HCT116 (cell line): ENCODE results near the gene STRA8. TPM values are rescaled to one million over a fixed set of nuclear protein-coding genes. Genes with fewer than 3 reads are reported as not detected.
A peak's percentile ranks its signal among the peaks of the same experiment; 100 is the strongest.

ENCODE experiments used
- ATAC-seq: fragments of 200-7000 bp; cut with Tn5 transposase; 2 replicates; pipeline ENCODE4 v1.9.1; 2020; ENCODE audit warnings: mild to moderate bottlenecking, moderate library complexity
- BruUV-seq: library from RNA; stranded (reverse); fragments of 400-500 nt; replicated peaks from 2 replicates; lab custom pipeline; 2021; lab: Mats Ljungman, UMichigan
- CTCF ChIA-PET: fragments of 300-600 bp; sonication (Branson Sonifier 250); formaldehyde crosslinking; loops from one replicate; lab custom pipeline; 2021; ENCODE audit warnings: antibody characterized with exemption; lab: Charles Lee
- POLR2A ChIA-PET: fragments of 300-600, 350-600 bp; sonication (Branson Sonifier 250); formaldehyde crosslinking; loops from one replicate; lab custom pipeline; 2021; ENCODE audit warnings: antibody characterized with exemption; lab: Charles Lee
- RAD21 ChIA-PET, 2 experiments: fragments of 300-600 bp; sonication (Branson Sonifier 250); formaldehyde crosslinking; loops; one replicate each; lab custom pipeline; 2023; ENCODE audit warnings: low total read pairs in 2 of 2; ENCODE audit not compliant: uncharacterized antibody in 2 of 2, unreplicated experiment in 2 of 2, low non-redundant PET in 1 of 2; lab: Charles Lee
- DNase-seq: peaks from one replicate; pipeline ENCODE4 v3.0.0-alpha.2; 2010; ENCODE audit warnings: low read depth, low spot score
- H2AFZ ChIP-seq: fragments of 200-600 bp; shearing (Covaris generic), sonication (generic); 2 replicates; pipeline ENCODE4 v1.6.1; 2017; ENCODE audit warnings: low read depth, mixed run types, mixed read lengths, antibody characterized with exemption, low read length; ENCODE audit not compliant: poor library complexity, severe bottlenecking
- H3K27ac ChIP-seq: 2 replicates; pipeline ENCODE4 v1.5.1; 2012; ENCODE audit warnings: low read depth, low read length
- H3K27me3 ChIP-seq: fragments of 200-600 bp; sonication (generic); 2 replicates; pipeline ENCODE4 v1.6.1; 2016; ENCODE audit warnings: mixed run types, low read length, mixed read lengths; ENCODE audit not compliant: insufficient read depth
- H3K36me3 ChIP-seq, 2 experiments: fragments of 200-500 bp in 1 of 2; fragments of 200-600 bp in 1 of 2; sonication (Bioruptor generic) in 1 of 2; sonication (generic) in 1 of 2; 2 replicates each; pipeline versions ENCODE4 v1.5.1 to v1.6.1; 2014 to 2016; ENCODE audit warnings: low read length in 2 of 2, inconsistent platforms in 1 of 2, mixed read lengths in 1 of 2, mixed run types in 1 of 2; ENCODE audit not compliant: insufficient read depth in 2 of 2, control insufficient read depth in 1 of 2
- H3K4me1 ChIP-seq, 2 experiments: fragments of 200-600 bp in 1 of 2; sonication (generic) in 1 of 2; 2 replicates each; pipeline versions ENCODE4 v1.5.1 to v1.6.1; 2012 to 2017; ENCODE audit warnings: low read length in 2 of 2, inconsistent platforms in 1 of 2, mild to moderate bottlenecking in 1 of 2, mixed read lengths in 1 of 2, mixed run types in 1 of 2, moderate library complexity in 1 of 2; ENCODE audit not compliant: insufficient read depth in 2 of 2, control insufficient read depth in 1 of 2
- H3K4me2 ChIP-seq: fragments of 200-600 bp; sonication (generic); 2 replicates; pipeline ENCODE4 v1.6.1; 2017; ENCODE audit warnings: mixed run types, low read length, mixed read lengths
- H3K4me3 ChIP-seq, 2 experiments: fragments of 200-600 bp in 1 of 2; sonication (generic) in 1 of 2; replicated peaks in 1 of 2; 2 replicates each; pipeline ENCODE4 v1.5.1; 2011 to 2016; ENCODE audit warnings: low read length in 2 of 2, control low read depth in 1 of 2, low read depth in 1 of 2, mild to moderate bottlenecking in 1 of 2, mixed read lengths in 1 of 2, mixed run types in 1 of 2
- H3K79me2 ChIP-seq: fragments of 200-600 bp; sonication (generic); 2 replicates; pipeline ENCODE4 v1.6.1; 2017; ENCODE audit warnings: mild to moderate bottlenecking, mixed run types, low read length, moderate library complexity, mixed read lengths; ENCODE audit not compliant: insufficient read depth
- H3K9ac ChIP-seq: fragments of 200-600 bp; sonication (generic); 2 replicates; pipeline ENCODE4 v1.6.1; 2016; ENCODE audit warnings: low read length, mixed read lengths
- H3K9me2 ChIP-seq: fragments of 200-600 bp; sonication (generic), shearing (Covaris generic); 2 replicates; pipeline ENCODE4 v1.6.1; 2017; ENCODE audit warnings: mixed run types, mild to moderate bottlenecking, moderate library complexity; ENCODE audit not compliant: insufficient read depth
- H3K9me3 ChIP-seq, 2 experiments: fragments of 200-500 bp in 1 of 2; fragments of 200-600 bp in 1 of 2; sonication (Bioruptor generic) in 1 of 2; sonication (generic) in 1 of 2; 2 replicates each; pipeline ENCODE4 v1.6.1; 2014 to 2017; ENCODE audit warnings: low read length in 2 of 2, mixed read lengths in 2 of 2, inconsistent platforms in 1 of 2, low read depth in 1 of 2, mild to moderate bottlenecking in 1 of 2, mixed run types in 1 of 2, moderate library complexity in 1 of 2; ENCODE audit not compliant: control insufficient read depth in 1 of 2, insufficient read depth in 1 of 2
- H4K20me1 ChIP-seq: fragments of 200-600 bp; sonication (generic), shearing (Covaris generic); 2 replicates; pipeline ENCODE4 v1.6.1; 2017; ENCODE audit warnings: mixed run types, mild to moderate bottlenecking, moderate library complexity; ENCODE audit not compliant: insufficient read depth
- CBX3 ChIP-seq: IDR thresholded peaks from 2 replicates; pipeline ENCODE4 v1.6.1; 2012; ENCODE audit warnings: low read depth
- EGR1 ChIP-seq: IDR thresholded peaks from 2 replicates; pipeline ENCODE4 v1.6.1; 2012; ENCODE audit warnings: low read depth
- ELF1 ChIP-seq: IDR thresholded peaks from 2 replicates; pipeline ENCODE4 v1.6.1; 2012; ENCODE audit warnings: low read depth, borderline replicate concordance
- POLR2AphosphoS5 ChIP-seq: IDR thresholded peaks from 2 replicates; pipeline ENCODE4 v1.6.1; 2011; ENCODE audit warnings: mild to moderate bottlenecking, low read depth, low read length, moderate library complexity
- RAD21 ChIP-seq: IDR thresholded peaks from 2 replicates; pipeline ENCODE4 v1.6.1; 2012; ENCODE audit warnings: low read depth, mild to moderate bottlenecking
- TCF7L2 ChIP-seq: IDR thresholded peaks from 2 replicates; pipeline ENCODE4 v1.7.0; 2011; ENCODE audit warnings: borderline replicate concordance, inconsistent platforms; ENCODE audit not compliant: insufficient read depth, insufficient read length; ENCODE audit errors: extremely low read depth
- YY1 ChIP-seq: IDR thresholded peaks from 2 replicates; pipeline ENCODE4 v1.6.1; 2011; ENCODE audit warnings: low read length, low read depth, moderate library complexity, mild to moderate bottlenecking; ENCODE audit not compliant: insufficient replicate concordance; ENCODE audit errors: extremely low read depth
- intact Hi-C: fragments of 100-400 bp; cut with micrococcal nuclease; formaldehyde crosslinking; loops from 2 replicates; pipeline ENCODE4 v1.10.0; 2022
- total RNA-seq: library from RNA; stranded (reverse); gene quantifications from one replicate; pipeline ENCODE4 v1.2.1, GENCODE V29; 2021; ENCODE audit not compliant: unreplicated experiment
- TF ChIP-seq, protein P1 (sequence below), 3 experiments: fragments of 200-600 bp in 1 of 3; sonication (generic) in 1 of 3; IDR thresholded peaks in 2 of 3; conservative IDR thresholded peaks in 1 of 3; 2 replicates each; pipeline ENCODE4 v1.5.1; 2012 to 2017; ENCODE audit warnings: low read depth in 2 of 3, low read length in 2 of 3, antibody characterized with exemption in 1 of 3, borderline replicate concordance in 1 of 3, control low read depth in 1 of 3, mild to moderate bottlenecking in 1 of 3, mixed read lengths in 1 of 3, mixed run types in 1 of 3, moderate library complexity in 1 of 3; ENCODE audit not compliant: insufficient read depth in 1 of 3
- TF ChIP-seq, protein P2 (sequence below): IDR thresholded peaks from 2 replicates; pipeline ENCODE4 v1.6.1; 2012

The STRA8 gene
- total RNA-seq, 1 experiment from 2014 or later = not detected

DNA sequence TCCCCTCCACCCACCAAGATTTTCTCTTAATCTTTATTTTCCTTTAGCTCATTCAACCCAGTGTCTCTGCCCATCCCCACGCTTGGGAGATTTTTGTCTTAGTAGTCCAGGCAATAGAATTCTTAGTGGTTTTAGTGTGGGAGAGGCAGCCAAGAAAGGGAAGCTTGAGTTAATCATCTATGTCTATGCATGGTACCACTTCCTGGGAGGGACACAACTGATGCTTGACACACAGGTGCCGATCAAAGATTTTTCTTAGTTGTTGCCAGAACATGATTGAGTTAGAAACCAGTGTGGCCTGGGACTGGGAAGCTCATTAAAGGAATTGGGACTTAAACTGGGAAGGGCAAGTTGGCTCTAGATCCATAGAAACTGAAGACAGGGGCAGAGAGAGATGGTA lies 3.1 kb downstream of the STRA8 start:
- Histone ChIP-seq H3K9ac (no peak overlapping the region), H3K4me2 (no peak overlapping the region), H3K27me3 (no peaks in the 10 kb centered on the region), H2AFZ (no peak overlapping the region), H3K4me3 (no peak overlapping the region), H3K9me2 (no peaks in the 10 kb centered on the region), H3K27ac (no peak overlapping the region), H3K79me2 (no peaks in the 10 kb centered on the region), H3K9me3 (no peaks in the 10 kb centered on the region), H4K20me1 (no peaks in the 10 kb centered on the region), H3K4me1 (peaks cover 0 to 16% of the 10 kb centered on the region in 2 experiments; a peak in 3 of 4 replicates), H3K36me3 (no peaks in the 10 kb centered on the region)
- intact Hi-C loops = no loop called here
- ChIA-PET CTCF (interaction anchor here (1.4 to 1.7 kb wide), 2 partner anchors 17 to 67 kb away, joined by 4 to 5 read pairs; no protein-coding TSS in a partner anchor), RAD21 (no interaction called here), POLR2A (no interaction called here)
- no TSS peak for BruUV-seq
- no peak for ATAC-seq
- DNase-seq = no peak
- no peak for TF ChIP-seq POLR2AphosphoS5

DNA sequence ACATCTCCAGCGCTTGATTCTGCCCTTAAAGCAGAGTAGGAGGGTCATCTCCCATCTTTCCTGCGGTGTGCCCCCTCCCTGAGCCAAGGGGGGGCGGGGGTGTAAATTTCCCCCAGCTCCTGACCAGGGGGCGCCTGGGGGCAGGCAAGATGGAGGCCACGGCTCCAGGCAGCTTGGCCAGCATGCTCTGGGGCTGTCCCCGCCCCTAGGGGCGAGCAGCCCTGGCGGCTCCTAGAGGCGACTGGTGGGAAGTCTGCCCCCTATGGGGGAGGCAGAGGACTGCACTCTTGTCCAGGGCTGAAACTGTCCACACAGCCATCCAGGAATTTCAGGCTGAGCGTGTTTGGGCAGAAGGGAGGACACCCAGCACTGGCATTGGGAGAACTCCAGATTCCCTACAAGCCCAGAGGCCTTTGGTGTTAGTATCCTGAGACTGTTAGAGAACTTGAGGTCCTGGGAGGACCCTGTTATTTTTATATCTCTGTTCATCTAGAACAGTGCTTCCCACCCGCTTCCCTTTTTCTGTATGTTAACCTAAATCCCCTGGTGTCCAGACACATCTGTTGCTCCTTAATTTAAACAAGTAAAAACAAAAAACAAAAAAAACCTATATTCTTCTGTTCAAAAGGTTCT lies 4.6 kb downstream of the STRA8 start:
- Histone ChIP-seq H3K27ac (no peak overlapping the region), H3K79me2 (no peaks in the 10 kb centered on the region), H3K9me2 (no peaks in the 10 kb centered on the region), H3K9me3 (no peaks in the 10 kb centered on the region), H4K20me1 (no peaks in the 10 kb centered on the region), H3K27me3 (no peaks in the 10 kb centered on the region), H3K4me3 (no peak overlapping the region), H3K4me2 (peak overlapping the region; percentile 34), H3K9ac (no peak overlapping the region), H3K4me1 (peaks cover 0 to 7% of the 10 kb centered on the region in 2 experiments; a peak in 2 of 4 replicates)
- ATAC-seq (peak; percentile 99), DNase-seq (peak; percentile 44)
- POLR2A ChIA-PET = no interaction called here
- RAD21 ChIA-PET = interaction anchor here in 1 of 2 experiments (0.7 kb wide), 1 partner anchor 357 kb away, joined by 3 read pairs; no protein-coding TSS in a partner anchor
- intact Hi-C loops = no loop called here
- CTCF ChIA-PET = interaction anchor here (1.4 to 1.7 kb wide), 3 partner anchors 16 to 116 kb away, joined by 3 to 5 read pairs (median 4); no protein-coding TSS in a partner anchor
- no TSS peak for BruUV-seq
- TF ChIP-seq, protein P1, sequence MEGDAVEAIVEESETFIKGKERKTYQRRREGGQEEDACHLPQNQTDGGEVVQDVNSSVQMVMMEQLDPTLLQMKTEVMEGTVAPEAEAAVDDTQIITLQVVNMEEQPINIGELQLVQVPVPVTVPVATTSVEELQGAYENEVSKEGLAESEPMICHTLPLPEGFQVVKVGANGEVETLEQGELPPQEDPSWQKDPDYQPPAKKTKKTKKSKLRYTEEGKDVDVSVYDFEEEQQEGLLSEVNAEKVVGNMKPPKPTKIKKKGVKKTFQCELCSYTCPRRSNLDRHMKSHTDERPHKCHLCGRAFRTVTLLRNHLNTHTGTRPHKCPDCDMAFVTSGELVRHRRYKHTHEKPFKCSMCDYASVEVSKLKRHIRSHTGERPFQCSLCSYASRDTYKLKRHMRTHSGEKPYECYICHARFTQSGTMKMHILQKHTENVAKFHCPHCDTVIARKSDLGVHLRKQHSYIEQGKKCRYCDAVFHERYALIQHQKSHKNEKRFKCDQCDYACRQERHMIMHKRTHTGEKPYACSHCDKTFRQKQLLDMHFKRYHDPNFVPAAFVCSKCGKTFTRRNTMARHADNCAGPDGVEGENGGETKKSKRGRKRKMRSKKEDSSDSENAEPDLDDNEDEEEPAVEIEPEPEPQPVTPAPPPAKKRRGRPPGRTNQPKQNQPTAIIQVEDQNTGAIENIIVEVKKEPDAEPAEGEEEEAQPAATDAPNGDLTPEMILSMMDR (IDR thresholded peaks at IDR 0.05 in 2 of 3, conservative IDR thresholded peaks at IDR 0.05 in 1 of 3; ENCODE audit: borderline replicate concordance in 1 of 3, insufficient read depth in 1 of 3, low read depth in 2 of 3, low read length in 2 of 3) = peak; percentile 64 to 97 (median 87)
- no peak for TF ChIP-seq TCF7L2
- TF ChIP-seq EGR1 = no peak
- peak; percentile 69; the same call in 1 of the 2 replicates for TF ChIP-seq CBX3
- peak; percentile 61 for TF ChIP-seq YY1
- TF ChIP-seq RAD21 = peak; percentile 37; the same call in 1 of the 2 replicates
- no peak for TF ChIP-seq ELF1
- TF ChIP-seq, protein P2, sequence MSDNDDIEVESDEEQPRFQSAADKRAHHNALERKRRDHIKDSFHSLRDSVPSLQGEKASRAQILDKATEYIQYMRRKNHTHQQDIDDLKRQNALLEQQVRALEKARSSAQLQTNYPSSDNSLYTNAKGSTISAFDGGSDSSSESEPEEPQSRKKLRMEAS = no peak
- TF ChIP-seq, all 23 proteins: peak for 4
- H2AFZ ChIP-seq = peak overlapping the region; percentile 2
- H3K36me3 ChIP-seq = no peaks in the 10 kb centered on the region
